HG03060 (cell line): ENCODE data around the gene ZNF444.
A peak's percentile ranks its signal among the peaks of the same experiment; 100 is the strongest.

Experiments
- ATAC-seq: cut with Tn5 transposase; IDR thresholded peaks from one replicate; pipeline ENCODE4 v1.9.1; 2021; ENCODE audit warnings: low read depth, moderate number of reproducible peaks; ENCODE audit not compliant: unreplicated experiment

The ZNF444 gene

GRCh38 chr19:56121180-56122167, 19.6 kb upstream of the ZNF444 start, which contains the start of gene ZNF787:
Gene ZNF787 (minus strand): TSS chr19:56121295. CDS start chr19:56103217, 18,078 bp downstream.
- peak; percentile 80 for ATAC-seq

- ATAC-seq = no peak
Measured at GRCh38 chr19:56123266-56123891, 17.7 kb upstream of the ZNF444 start.

- no peak for ATAC-seq
Measured at GRCh38 chr19:56124578-56124977, 16.5 kb upstream of the ZNF444 start.

- ATAC-seq = no peak
Measured at GRCh38 chr19:56125806-56126590, 15.1 kb upstream of the ZNF444 start.

GRCh38 chr19:56126983-56127780, 13.9 kb upstream of the ZNF444 start:
- ATAC-seq = no peak

GRCh38 chr19:56130006-56130405, 11.1 kb upstream of the ZNF444 start:
- ATAC-seq = no peak

- no peak for ATAC-seq
Measured at GRCh38 chr19:56131651-56132050, 9.4 kb upstream of the ZNF444 start.

- ATAC-seq = no peak
Measured at GRCh38 chr19:56132316-56132822, 8.7 kb upstream of the ZNF444 start.

GRCh38 chr19:56133858-56134653, 7.0 kb upstream of the ZNF444 start:
- no peak for ATAC-seq

- no peak for ATAC-seq
Measured at GRCh38 chr19:56134654-56134921, 6.5 kb upstream of the ZNF444 start.

- ATAC-seq = no peak
Measured at GRCh38 chr19:56136362-56136761, 4.7 kb upstream of the ZNF444 start.

- no peak for ATAC-seq
Measured at GRCh38 chr19:56137405-56137804, 3.7 kb upstream of the ZNF444 start.

- no peak for ATAC-seq
Measured at GRCh38 chr19:56138069-56138468, 3.0 kb upstream of the ZNF444 start.

- ATAC-seq = no peak
Measured at GRCh38 chr19:56139847-56140582, 1.1 kb upstream of the ZNF444 start.

GRCh38 chr19:56141417-56141993, 418 bp downstream of the ZNF444 start:
- ATAC-seq = no peak

- ATAC-seq = no peak
Measured at GRCh38 chr19:56142087-56142787, 1.1 kb downstream of the ZNF444 start.

- no peak for ATAC-seq
Measured at GRCh38 chr19:56142897-56143434, 1.9 kb downstream of the ZNF444 start.
